ENCODE data around the gene PDE8B.

GRCh38 chr5:77325921-77326541 lies 115.6 kb downstream of the PDE8B start:
- TF ChIP-seq CTCF (IDR thresholded peaks at IDR 0.05) (no peak), POLR2A (IDR thresholded peaks at IDR 0.05) (no peak)

All from right lobe of liver (tissue), 4 donors.